Endothelial cell (in vitro differentiated cells): ENCODE measurements around the gene CISD1. TPM values are rescaled to one million over a fixed set of nuclear protein-coding genes. Genes with fewer than 3 reads are reported as not detected.
"Not testable (repeated sequence)": the region's sequence is repeated elsewhere in the genome, so short reads cannot be mapped to it uniquely, and the experiment has no call there.

Source experiments
- DNase-seq: peaks from one replicate; pipeline ENCODE4 v3.0.0; 2021; ENCODE audit warnings: low spot score
- H3K27ac Mint-ChIP-seq: one replicate; pipeline ENCODE4 v1.8.0; 2021; ENCODE audit warnings: mixed read lengths, inconsistent platforms; ENCODE audit not compliant: unreplicated experiment
- H3K27me3 Mint-ChIP-seq: one replicate; pipeline ENCODE4 v1.8.0; 2021; ENCODE audit warnings: mild to moderate bottlenecking, moderate library complexity, mixed read lengths, inconsistent platforms; ENCODE audit not compliant: unreplicated experiment
- H3K36me3 Mint-ChIP-seq: one replicate; pipeline ENCODE4 v1.8.0; 2021; ENCODE audit warnings: mild to moderate bottlenecking, low read depth, mixed read lengths, inconsistent platforms; ENCODE audit not compliant: unreplicated experiment
- H3K4me1 Mint-ChIP-seq: one replicate; pipeline ENCODE4 v1.8.0; 2021; ENCODE audit warnings: mild to moderate bottlenecking, mixed read lengths, inconsistent platforms; ENCODE audit not compliant: unreplicated experiment
- H3K4me3 Mint-ChIP-seq: one replicate; pipeline ENCODE4 v1.8.0; 2021; ENCODE audit warnings: mild to moderate bottlenecking, mixed read lengths, inconsistent platforms; ENCODE audit not compliant: unreplicated experiment
- H3K9me3 Mint-ChIP-seq: one replicate; pipeline ENCODE4 v1.8.0; 2021; ENCODE audit warnings: mixed read lengths, inconsistent platforms; ENCODE audit not compliant: unreplicated experiment
- CTCF ChIP-seq: fragments of 200-600 bp; sonication (generic); IDR thresholded peaks from one replicate; pipeline ENCODE4 v1.5.0; 2021; ENCODE audit warnings: antibody characterized with exemption; ENCODE audit not compliant: unreplicated experiment
- total RNA-seq: library from RNA; stranded (reverse); fragmentation: NEBNext Ultra II Directional; extraction: Animal tissue kit (Norgen Biotek cat#: 25700); gene quantifications from one replicate; pipeline ENCODE4 v1.2.1, GENCODE V29; 2021; ENCODE audit not compliant: unreplicated experiment

Gene CISD1
- total RNA-seq, 1 donor from 2014 or later: 38.1 TPM

- not testable (repeated sequence) for H3K27ac Mint-ChIP-seq, H3K27me3 Mint-ChIP-seq, H3K4me3 Mint-ChIP-seq, H3K9me3 Mint-ChIP-seq, DNase-seq
- Mint-ChIP-seq H3K36me3 (peaks cover 12% of the 10 kb centered on the region), H3K4me1 (peaks cover 12% of the 10 kb centered on the region)
Observed at GRCh38 chr10:58244666-58245065, 24.3 kb upstream of the CISD1 start.

DNA sequence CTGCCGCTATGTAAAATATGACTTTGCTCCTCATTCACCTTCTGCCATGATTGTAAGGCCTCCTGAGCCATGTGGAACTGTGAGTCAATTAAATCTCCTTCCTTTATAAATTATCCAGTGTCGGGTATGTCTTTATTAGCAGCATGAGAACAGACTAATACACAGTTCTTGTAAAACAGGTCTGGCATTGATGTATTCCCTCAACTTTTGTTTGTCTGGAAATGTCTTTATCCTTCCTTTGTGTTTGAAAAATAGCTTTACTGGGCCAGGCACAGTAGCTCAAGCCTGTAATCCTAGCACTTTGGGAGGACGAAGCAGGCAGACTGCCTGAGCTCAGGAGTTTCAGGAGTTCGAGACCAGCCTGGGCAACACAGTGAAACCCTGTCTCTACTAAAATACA lies 15.8 kb upstream of the CISD1 start:
- Mint-ChIP-seq H3K36me3 (peaks cover 34% of the 10 kb centered on the region), H3K4me1 (no peaks in the 10 kb centered on the region), H3K9me3 (peaks cover 8% of the 10 kb centered on the region), H3K27ac (no peak overlapping the region), H3K4me3 (no peak overlapping the region), H3K27me3 (peaks cover 2% of the 10 kb centered on the region)
- no peak for DNase-seq
- no peak for TF ChIP-seq CTCF

GRCh38 chr10:58254644-58255043 lies 14.3 kb upstream of the CISD1 start:
- no peak for DNase-seq
- Mint-ChIP-seq H3K9me3 (peaks cover 8% of the 10 kb centered on the region), H3K27me3 (peaks cover 2% of the 10 kb centered on the region), H3K27ac (no peak overlapping the region), H3K4me1 (no peaks in the 10 kb centered on the region), H3K4me3 (no peak overlapping the region), H3K36me3 (peaks cover 38% of the 10 kb centered on the region)
- TF ChIP-seq CTCF: no peak

- H3K27ac Mint-ChIP-seq, H3K4me1 Mint-ChIP-seq, H3K9me3 Mint-ChIP-seq, DNase-seq, H3K27me3 Mint-ChIP-seq, H3K4me3 Mint-ChIP-seq: not testable (repeated sequence)
- peaks cover 38% of the 10 kb centered on the region for H3K36me3 Mint-ChIP-seq
Observed at GRCh38 chr10:58256013-58256780, 12.8 kb upstream of the CISD1 start.

GRCh38 chr10:58258977-58259692 lies 9.8 kb upstream of the CISD1 start:
- H3K4me3 Mint-ChIP-seq: no peak overlapping the region
- peaks cover 33% of the 10 kb centered on the region for H3K36me3 Mint-ChIP-seq
- H3K4me1 Mint-ChIP-seq: no peaks in the 10 kb centered on the region
- no peak for DNase-seq
- peaks cover 3% of the 10 kb centered on the region for H3K9me3 Mint-ChIP-seq
- H3K27me3 Mint-ChIP-seq: peaks cover 4% of the 10 kb centered on the region
- TF ChIP-seq CTCF: no peak
- no peak overlapping the region for H3K27ac Mint-ChIP-seq

GRCh38 chr10:58260334-58260733 lies 8.6 kb upstream of the CISD1 start:
- Mint-ChIP-seq H3K27me3 (peaks cover 4% of the 10 kb centered on the region), H3K4me3 (no peak overlapping the region), H3K9me3 (no peaks in the 10 kb centered on the region)

More at GRCh38 chr10:58260334-58260733, 8.6 kb upstream of the CISD1 start:
- H3K4me1 Mint-ChIP-seq: no peaks in the 10 kb centered on the region
- no peak for TF ChIP-seq CTCF
- peaks cover 22% of the 10 kb centered on the region for H3K36me3 Mint-ChIP-seq
- no peak overlapping the region for H3K27ac Mint-ChIP-seq
- DNase-seq: no peak
